Measurements from ENCODE around the gene TAF1.
"Not testable (repeated sequence)": the region's sequence is repeated elsewhere in the genome, so short reads cannot be mapped to it uniquely, and the experiment has no call there.

TAF1 gene

GRCh38 chrX:71420686-71421085, 54.5 kb downstream of the TAF1 start:
- DNase-seq (ENCODE audit: low spot score) (no peak), FAIRE-seq (no peak)

DNA sequence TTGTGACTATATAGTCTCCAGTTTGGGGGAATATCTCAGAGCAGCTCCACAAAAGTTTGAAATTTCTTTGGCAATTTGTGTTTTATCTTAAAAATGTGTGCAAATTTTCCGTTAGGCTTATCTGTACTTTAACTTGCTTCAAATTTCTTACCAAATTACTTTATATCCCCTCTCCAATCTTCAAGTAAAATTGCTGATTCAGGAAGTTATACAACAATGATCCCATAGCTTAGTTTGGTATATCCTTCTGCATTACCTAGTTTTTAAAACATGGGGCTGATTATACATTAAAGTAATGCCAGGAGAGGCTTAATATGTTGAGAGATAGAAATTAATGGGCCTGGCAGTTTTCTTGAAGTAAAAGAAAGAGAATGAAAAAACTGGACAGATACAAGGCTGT, 66.6 kb downstream of the TAF1 start:
- FAIRE-seq = no peak
- no peak for DNase-seq (ENCODE audit: low spot score)

- FAIRE-seq (no peak), DNase-seq (ENCODE audit: low spot score) (no peak)
These were observed 72.6 kb downstream of the TAF1 start for GRCh38 chrX:71438750-71439149.

GRCh38 chrX:71439420-71439819, 73.3 kb downstream of the TAF1 start:
- DNase-seq (ENCODE audit: low spot score) (no peak), FAIRE-seq (no peak)

DNA sequence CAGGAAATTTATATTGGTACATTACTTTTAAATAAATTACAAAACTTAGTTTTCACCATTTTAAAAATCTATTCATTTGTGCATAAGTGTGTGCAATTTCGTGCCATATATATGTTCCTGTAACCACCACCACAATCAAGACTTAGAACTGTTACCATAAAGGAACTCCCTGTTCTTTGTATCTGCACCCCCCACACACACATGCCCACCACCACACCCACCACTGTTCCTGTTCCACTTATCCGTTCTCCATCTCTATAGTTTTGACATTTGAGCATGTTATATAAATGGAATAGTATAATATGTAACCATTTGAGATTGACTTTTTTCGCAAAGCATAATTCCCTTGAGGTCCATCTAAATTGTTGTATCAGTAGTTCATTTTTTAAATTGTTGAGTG, 73.7 kb downstream of the TAF1 start:
- no peak for FAIRE-seq
- no peak for DNase-seq (ENCODE audit: low spot score)

DNA sequence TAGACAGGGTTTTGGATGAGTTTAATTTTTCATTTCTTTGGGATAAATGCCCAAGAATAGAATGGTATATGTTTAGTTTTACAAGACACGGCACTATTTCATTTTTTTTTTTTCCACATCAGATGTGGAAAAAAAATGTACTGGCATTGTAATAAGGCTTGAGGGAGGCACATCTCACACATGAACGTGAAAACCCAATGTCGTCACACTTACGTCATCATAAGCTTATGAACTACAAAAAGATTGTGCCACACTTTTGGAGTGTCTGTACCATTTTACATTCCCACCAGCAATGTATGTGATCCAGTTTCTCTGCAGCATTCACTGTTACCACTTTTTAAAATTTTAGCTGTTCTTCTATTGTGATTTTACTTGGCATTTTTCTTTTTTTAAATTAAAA, 74.2 kb downstream of the TAF1 start:
- FAIRE-seq (no peak), DNase-seq (ENCODE audit: low spot score) (no peak)

DNA sequence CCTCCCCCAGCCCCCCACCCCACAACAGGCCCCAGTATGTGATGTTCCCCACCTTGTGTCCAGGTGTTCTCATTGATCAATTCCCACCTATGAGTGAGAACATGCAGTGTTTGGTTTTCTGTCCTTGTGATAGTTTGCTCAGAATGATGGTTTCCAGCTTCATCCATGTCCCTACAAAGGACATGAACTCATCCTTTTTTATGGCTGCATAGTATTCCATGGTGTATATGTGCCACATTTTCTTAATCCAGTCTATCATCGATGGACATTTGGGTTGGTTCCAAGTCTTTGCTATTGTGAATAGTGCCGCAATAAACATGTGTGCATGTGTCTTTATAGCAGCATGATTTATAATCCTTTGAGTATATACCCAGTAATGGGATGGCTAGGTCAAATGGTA, 75.7 kb downstream of the TAF1 start:
- DNase-seq (ENCODE audit: low spot score); FAIRE-seq: not testable (repeated sequence)

GRCh38 chrX:71450433-71451106, 84.4 kb downstream of the TAF1 start:
- DNase-seq (ENCODE audit: low spot score) = no peak
- FAIRE-seq = no peak

- DNase-seq (ENCODE audit: low spot score); FAIRE-seq: not testable (repeated sequence)
These were observed 85.4 kb downstream of the TAF1 start for GRCh38 chrX:71451518-71451917.

DNA sequence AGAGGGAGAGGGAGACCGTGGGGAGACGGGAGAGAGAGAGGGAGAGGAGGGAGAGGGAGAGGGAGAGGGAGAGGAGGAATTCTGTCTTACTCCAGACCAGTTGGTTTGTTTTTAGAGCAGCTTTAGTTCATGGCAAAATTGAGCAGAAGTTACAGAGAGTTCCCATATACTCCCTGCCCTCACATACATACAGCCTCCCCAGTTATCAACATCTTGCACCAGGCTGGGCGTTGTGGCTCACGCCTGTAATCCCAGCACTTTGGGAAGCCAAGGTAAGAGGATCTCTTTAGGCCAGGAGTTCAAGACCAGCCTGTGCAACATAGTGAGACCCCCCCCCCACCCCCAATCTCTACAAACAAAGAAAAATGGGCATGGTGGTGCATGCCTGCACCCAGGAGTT, 86.9 kb downstream of the TAF1 start:
- FAIRE-seq = no peak
- DNase-seq (ENCODE audit: low spot score) = no peak

DNA sequence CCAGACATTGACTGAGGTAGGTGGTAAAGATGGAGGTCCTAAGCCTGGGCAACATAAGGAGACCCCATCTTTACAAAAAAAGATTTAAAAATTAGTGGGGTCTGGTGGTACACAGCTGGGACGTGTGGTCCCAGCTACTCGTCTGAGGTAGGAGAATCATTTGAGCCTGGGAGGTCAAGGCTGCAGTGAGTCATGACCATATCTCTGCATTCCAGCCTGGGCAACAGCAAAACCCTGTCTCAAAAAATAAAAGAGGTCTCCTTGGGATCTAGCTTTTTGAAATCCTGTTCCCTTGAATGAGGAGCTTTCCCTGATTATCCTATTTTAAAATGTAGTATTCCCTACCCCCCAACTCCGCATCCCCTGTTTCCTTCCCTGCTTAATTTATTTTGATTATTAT, 88.1 kb downstream of the TAF1 start:
- DNase-seq (ENCODE audit: low spot score) (no peak), FAIRE-seq (no peak)

GRCh38 chrX:71458866-71459265, 92.7 kb downstream of the TAF1 start:
- FAIRE-seq (no peak), DNase-seq (ENCODE audit: low spot score) (no peak)

GRCh38 chrX:71464968-71465367, 98.8 kb downstream of the TAF1 start:
- DNase-seq (ENCODE audit: low spot score) = no peak
- no peak for FAIRE-seq

DNA sequence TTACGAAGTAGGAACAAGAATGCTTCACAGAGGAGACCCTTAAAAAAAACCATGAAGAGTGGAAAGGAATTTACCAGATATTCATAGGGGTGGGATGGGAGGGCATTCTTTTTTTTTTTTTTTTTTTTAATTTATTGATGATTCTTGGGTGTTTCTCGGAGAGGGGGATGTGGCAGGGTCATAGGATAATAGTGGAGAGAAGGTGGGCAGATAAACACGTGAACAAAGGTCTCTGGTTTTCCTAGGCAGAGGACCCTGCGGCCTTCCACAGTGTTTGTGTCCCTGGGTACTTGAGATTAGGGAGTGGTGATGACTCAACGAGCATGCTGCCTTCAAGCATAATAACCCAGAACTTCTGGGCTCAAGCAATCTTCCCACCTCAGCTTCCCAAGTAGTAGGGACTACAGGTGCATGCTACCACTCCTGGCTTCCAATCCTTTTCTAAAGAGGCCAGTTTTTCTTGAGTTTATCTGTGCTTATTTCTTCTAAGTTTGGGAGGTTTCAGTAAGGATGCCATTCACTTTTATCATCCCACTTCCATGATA, 100.9 kb downstream of the TAF1 start:
- DNase-seq (ENCODE audit: low spot score) = no peak
- FAIRE-seq = no peak

DNA sequence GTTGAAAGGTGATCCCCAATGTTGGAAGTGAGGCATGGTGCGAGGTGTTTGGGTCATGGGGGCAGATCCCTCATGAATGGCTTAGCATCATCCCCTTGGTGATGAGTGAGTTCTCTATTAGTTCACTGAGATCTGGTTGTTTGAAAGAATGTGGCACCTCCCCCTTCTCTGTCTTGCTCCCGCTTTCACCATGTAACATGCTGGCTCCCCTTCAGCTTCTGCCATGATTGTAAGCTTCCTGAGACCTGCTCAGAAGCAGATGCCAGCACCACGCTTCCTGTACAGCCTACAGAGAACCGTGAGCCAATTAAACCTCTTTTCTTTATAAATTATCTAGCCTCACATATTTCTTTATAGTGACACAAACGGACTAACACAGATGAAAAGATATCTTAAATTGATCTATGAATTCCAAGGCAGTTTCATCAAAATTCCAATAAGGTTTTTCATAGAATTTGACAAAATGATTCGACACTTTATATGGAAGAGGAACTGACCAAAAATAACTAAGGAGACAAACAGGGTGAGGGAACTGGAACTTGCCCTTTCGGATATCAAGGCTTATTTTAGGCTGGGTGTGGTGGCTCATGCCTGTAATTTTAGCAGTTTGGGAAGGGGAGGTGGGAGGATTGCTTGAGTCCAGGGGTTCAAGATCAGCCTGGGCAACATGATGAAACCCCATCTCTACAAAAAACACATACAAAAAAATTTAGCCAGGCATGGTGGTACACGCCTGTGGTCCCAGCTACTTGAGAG, 109.8 kb downstream of the TAF1 start:
- no peak for FAIRE-seq
- no peak for DNase-seq (ENCODE audit: low spot score)

- DNase-seq (ENCODE audit: low spot score) (no peak), FAIRE-seq (no peak)
These were observed 116.2 kb downstream of the TAF1 start for GRCh38 chrX:71482228-71482958.

GRCh38 chrX:71487814-71488213, 121.7 kb downstream of the TAF1 start:
- FAIRE-seq (no peak), DNase-seq (ENCODE audit: low spot score) (no peak)

- DNase-seq (ENCODE audit: low spot score) (no peak), FAIRE-seq (no peak)
These were observed 123.4 kb downstream of the TAF1 start for GRCh38 chrX:71489540-71489939.

DNA sequence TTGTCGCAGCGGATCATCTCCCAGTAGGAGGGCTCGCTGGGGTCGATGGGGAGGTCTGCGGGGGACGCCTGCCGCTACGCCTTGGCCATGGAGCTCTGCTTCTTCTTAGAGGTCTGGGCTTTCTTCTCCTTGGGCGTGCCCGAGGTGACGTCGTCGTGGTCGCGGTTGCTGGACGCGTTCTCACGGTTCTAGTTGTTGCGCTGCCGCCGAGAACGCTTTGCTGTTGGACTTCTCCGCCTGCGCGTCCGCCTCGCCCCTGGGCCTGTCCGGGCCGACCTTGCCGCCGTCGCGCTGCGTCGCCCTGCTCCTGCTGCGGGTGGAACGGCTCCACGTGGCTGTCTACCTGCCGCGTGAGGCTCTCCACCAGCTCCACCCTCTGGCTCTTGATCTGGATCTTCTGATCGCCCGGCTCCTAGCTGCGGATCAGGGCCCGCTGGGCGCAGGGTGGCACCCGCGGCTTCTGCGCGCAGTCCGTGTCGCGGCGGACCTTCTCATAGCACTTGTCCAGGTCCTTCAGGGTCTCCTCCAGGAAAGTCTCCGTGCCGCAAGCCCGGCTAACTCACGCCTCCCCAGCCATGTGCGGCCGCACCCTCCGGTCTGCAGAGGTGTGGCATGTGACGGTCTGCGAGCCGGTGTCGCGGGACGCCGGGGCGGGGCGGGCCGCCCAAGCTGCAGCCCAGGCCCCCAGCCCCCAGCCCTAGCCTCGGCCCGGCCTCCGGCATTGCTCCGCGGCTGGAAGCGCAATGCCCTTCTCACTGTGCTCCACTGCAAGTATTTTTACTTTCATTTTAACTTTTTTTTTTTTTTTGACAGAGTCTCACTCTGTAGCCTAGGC, 126.3 kb downstream of the TAF1 start:
- FAIRE-seq (no peak), DNase-seq (ENCODE audit: low spot score) (no peak)

DNA sequence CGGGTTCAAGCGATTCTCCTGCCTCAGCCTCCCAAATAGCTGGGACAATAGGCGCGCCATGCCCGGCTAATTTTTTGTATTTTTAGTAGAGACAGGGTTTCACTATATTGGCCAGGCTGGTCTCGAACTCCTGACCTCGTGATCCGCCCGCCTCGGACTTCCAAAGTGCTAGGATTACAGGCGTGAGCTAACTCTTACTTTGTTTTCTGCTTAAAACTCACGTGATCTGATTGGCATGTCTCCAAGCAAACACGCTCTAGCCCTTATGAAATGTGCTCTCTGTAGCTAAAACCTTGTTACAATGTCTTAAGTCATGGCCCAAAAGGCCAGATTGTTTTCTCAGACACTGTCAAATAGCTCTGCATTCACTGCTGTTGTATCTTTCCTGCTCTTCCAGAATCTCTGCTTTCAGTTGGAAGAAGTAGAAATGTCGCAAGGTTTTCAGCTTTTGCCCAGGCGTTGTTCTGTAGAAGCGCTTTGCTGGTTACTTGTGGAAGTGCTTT, 127.0 kb downstream of the TAF1 start:
- no peak for FAIRE-seq
- DNase-seq (ENCODE audit: low spot score) = no peak

- not testable (repeated sequence) for DNase-seq (ENCODE audit: low spot score); FAIRE-seq
These were observed 129.8 kb downstream of the TAF1 start for GRCh38 chrX:71495979-71496378.

Data from RCC 7860 (cell line).